ENCODE results near the gene SORD. TPM values are rescaled to one million over a fixed set of nuclear protein-coding genes. Genes with fewer than 3 reads are reported as not detected.
"Not testable (repeated sequence)": the region's sequence is repeated elsewhere in the genome, so short reads cannot be mapped to it uniquely, and the experiment has no call there.

SORD gene
- polyA plus RNA-seq, 1 donor, result 61.1 TPM

DNA sequence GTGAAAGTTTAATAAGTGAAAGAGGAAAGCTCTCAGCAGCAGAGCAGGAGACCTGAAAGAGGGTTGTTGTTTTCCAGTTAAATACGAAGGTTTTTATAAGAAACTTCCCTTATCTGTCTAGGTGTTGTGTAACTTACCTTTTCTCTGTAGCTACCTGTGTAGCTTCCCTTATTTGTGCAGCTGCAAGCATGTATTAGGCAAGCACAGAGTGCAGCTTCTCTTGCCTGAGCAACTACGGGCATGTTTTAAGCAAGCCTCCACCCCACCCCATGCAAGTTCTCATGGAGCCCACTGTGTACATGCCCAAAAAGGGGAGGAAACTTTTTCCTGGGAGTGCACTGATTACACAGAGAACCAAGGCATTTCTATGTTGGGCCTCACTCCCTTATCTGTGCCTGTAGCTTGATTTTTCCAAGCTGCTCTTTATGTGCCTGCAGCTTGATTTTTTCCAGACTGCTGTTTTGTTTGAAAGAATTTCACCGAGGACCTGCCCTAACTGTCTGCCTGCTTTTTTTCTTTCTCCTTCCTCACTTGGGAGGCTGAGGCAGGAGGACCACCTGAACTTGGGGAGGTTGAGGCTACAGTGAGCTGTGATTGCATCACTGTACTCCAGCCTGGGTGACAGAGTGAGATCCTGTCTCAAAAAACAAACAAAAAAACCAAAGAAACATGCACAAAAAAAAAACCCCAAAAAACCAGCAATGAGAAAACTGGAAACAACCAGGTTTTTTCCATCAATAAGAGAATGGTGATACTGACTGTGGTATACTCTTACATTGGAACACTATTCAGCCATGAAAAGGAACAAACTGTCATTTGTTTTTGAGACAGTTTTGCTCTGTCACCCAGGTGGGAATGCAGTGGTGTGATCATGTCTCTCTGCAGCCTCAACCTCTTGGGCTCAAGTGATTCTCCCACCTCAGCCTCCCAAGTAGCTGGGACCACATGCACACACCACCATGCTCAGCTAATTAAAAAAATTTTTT lies 36.0 kb downstream of the SORD start:
- WGBS (ENCODE audit: insufficient coverage, low lambda C conversion rate), result no CpG with 5 or more reads among the region's 3 CpGs
- H3K9me3 ChIP-seq (ENCODE audit: control insufficient read depth, low read depth, low read length); H3K4me3 ChIP-seq (ENCODE audit: low read length); H3K27ac ChIP-seq (ENCODE audit: low read length); DNase-seq; H3K36me3 ChIP-seq (ENCODE audit: control insufficient read depth, insufficient read depth, low read length); H3K27me3 ChIP-seq (ENCODE audit: control insufficient read depth, insufficient read depth, low read length); H3K4me1 ChIP-seq (ENCODE audit: control insufficient read depth, insufficient read depth, low read length): not testable (repeated sequence)

DNA sequence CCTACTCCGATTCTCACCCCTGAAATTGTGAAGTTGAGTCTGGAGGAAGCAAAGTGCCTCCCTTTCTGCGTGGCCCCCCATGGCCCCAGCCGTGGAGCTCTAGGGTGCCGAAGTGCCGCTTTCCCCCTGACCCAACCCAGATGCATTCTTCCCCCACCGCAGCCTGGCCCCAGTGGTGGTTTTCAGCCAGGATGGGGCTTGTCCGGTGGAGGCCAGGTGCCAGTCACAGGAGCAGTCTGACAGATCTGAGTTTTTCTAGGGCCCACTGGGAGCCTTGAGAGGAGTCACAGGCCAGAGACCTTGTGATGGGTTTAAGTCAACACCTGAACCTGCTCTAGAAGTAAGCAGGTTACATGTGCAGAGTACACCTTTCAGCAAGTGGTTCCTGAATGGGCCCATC lies 39.3 kb downstream of the SORD start:
- not testable (repeated sequence) for H3K4me3 ChIP-seq (ENCODE audit: low read length); H3K4me1 ChIP-seq (ENCODE audit: control insufficient read depth, insufficient read depth, low read length); DNase-seq; H3K9me3 ChIP-seq (ENCODE audit: control insufficient read depth, low read depth, low read length); H3K27me3 ChIP-seq (ENCODE audit: control insufficient read depth, insufficient read depth, low read length); H3K27ac ChIP-seq (ENCODE audit: low read length); H3K36me3 ChIP-seq (ENCODE audit: control insufficient read depth, insufficient read depth, low read length)
- WGBS (ENCODE audit: insufficient coverage, low lambda C conversion rate), result no CpG with 5 or more reads among the region's 7 CpGs

DNA sequence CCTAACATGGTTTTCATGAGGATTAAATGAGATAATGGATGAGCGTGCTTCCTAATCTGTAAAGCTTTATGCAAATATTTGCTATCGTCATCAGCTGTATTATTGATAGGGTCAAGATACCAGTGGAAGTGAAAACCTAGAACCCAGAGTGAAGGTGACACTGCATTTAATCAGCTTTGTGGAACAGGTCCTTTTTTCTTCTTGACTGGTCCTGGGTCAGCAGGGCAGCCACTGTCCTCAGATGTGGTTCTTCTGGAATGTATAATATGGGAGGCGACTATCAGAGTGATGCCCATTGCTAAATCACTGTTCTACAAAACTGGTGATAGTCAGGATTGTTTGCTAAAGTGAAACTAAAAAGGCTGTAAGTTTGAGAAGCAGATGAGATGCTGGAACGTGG lies 41.4 kb downstream of the SORD start:
- Histone ChIP-seq H3K27me3 (ENCODE audit: control insufficient read depth, insufficient read depth, low read length) (no peaks in the 10 kb centered on the region), H3K9me3 (ENCODE audit: control insufficient read depth, low read depth, low read length) (no peaks in the 10 kb centered on the region), H3K4me1 (ENCODE audit: control insufficient read depth, insufficient read depth, low read length) (no peaks in the 10 kb centered on the region), H3K4me3 (ENCODE audit: low read length) (no peak overlapping the region), H3K27ac (ENCODE audit: low read length) (no peak overlapping the region), H3K36me3 (ENCODE audit: control insufficient read depth, insufficient read depth, low read length) (peaks cover 2% of the 10 kb centered on the region)
- no peak for DNase-seq
- 55% methylated on average over 4 of the region's 4 CpGs for WGBS (ENCODE audit: insufficient coverage, low lambda C conversion rate)

DNA sequence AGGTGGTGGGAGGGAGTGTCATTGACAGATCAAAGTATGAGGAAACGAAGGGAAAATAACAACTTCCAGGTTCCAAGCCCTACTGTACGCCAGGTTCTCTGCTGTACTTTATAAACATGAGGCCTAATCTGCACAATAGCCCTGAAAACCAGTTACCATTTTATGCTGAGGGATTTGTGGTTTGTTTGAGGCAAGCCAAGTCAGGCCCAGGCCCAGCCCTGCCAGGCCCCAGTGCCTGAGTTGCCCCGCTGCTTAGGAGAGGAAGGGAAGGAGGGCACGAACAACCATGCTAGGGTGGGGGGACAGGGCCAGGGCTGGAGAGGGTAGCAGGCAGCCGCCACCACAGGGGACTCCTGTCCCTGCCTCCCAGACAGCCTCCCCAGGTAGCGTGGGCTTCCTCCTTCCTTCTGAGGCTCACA lies 47.0 kb downstream of the SORD start:
- not testable (repeated sequence) for H3K36me3 ChIP-seq (ENCODE audit: control insufficient read depth, insufficient read depth, low read length); H3K4me3 ChIP-seq (ENCODE audit: low read length); H3K27me3 ChIP-seq (ENCODE audit: control insufficient read depth, insufficient read depth, low read length); H3K9me3 ChIP-seq (ENCODE audit: control insufficient read depth, low read depth, low read length); H3K4me1 ChIP-seq (ENCODE audit: control insufficient read depth, insufficient read depth, low read length); DNase-seq
- no CpG with 5 or more reads among the region's 6 CpGs for WGBS (ENCODE audit: insufficient coverage, low lambda C conversion rate)
- H3K27ac ChIP-seq (ENCODE audit: low read length), result peak overlapping the region; percentile 66

DNA sequence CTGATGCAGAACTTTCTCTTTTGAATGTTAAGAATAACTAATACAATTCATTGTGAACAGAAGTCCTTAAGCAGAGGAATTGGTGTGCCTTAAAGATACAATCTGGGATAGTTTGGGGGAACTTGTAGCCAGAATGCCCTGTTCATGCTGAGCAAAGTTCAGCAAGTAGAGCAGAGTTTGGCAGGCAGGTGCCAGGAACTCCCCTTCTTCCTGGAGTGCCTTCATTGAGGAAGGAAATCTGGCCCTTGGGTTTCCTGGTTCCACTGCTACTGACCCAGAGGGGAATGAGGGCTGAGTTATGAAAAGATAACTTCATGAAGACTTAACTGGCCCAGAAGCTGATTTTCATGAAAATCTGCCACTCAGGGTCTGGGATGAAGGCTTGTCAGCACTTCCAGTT lies 50.6 kb downstream of the SORD start:
- not testable (repeated sequence) for H3K27ac ChIP-seq (ENCODE audit: low read length); H3K9me3 ChIP-seq (ENCODE audit: control insufficient read depth, low read depth, low read length); H3K27me3 ChIP-seq (ENCODE audit: control insufficient read depth, insufficient read depth, low read length); H3K36me3 ChIP-seq (ENCODE audit: control insufficient read depth, insufficient read depth, low read length); DNase-seq; H3K4me1 ChIP-seq (ENCODE audit: control insufficient read depth, insufficient read depth, low read length); H3K4me3 ChIP-seq (ENCODE audit: low read length)

DNA sequence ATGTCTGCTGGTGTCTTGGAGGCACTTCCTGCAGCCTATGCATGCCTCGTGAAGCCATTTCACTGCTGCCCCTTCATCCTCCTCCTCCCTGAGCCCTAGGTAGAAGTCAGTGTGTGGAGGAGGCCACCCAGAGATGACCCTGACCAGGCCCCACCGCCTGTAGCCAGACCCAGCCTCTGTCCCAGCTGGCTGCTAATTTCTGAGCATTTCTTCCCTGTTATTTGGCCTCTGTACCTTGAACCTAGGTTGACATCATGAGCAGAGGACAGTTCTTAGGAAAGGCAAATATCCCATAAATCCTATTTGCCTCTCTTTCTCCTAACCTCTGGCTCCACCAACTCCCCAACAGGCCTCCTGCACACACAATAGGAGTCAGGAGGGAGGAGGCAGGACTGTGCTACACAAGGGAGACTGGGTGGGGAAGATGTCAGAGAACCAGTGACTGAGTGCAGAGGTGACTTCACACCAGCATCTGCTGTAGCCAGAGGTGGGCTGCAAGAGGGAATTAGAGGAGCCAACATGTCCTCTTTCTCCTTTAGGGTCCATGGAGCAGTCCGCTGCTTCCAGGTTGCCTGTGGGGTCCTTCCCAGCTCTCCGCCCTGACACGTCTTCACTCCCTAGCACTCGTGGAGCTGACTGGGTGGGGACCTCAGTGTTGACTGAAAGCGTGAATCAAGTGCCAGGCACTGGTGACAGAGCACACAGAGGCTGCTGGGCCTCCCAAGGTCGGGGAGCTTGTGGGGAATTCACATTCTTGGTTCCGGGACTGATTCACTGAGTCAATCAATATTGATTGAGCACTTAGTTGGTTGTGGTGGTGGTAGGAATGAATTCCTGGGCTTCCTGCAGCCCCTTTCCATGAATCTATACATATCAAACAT lies 52.7 kb downstream of the SORD start:
- H3K4me1 ChIP-seq (ENCODE audit: control insufficient read depth, insufficient read depth, low read length); H3K27me3 ChIP-seq (ENCODE audit: control insufficient read depth, insufficient read depth, low read length); DNase-seq; H3K36me3 ChIP-seq (ENCODE audit: control insufficient read depth, insufficient read depth, low read length); H3K9me3 ChIP-seq (ENCODE audit: control insufficient read depth, low read depth, low read length); H3K27ac ChIP-seq (ENCODE audit: low read length); H3K4me3 ChIP-seq (ENCODE audit: low read length): not testable (repeated sequence)
- no CpG with 5 or more reads among the region's 9 CpGs for WGBS (ENCODE audit: insufficient coverage, low lambda C conversion rate)

DNA sequence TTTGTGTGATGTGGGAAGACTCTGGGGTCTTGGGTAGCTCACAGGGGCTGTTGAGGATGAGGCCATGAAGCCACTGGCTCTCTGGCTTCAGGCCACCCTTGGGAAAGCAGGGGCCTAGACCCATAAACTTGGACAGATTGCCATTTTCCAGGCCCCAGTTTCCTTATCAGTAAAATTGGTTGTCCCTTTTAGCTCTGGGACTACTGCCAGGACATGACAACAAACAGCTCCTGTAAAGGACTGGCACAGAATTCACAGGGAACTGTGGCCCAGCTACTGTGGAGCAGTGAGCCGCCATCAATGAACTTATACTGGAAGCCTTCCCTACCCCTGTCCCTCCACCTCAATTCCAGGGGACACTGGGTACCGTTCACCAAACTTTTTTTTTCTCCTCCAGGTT lies 54.4 kb downstream of the SORD start:
- H3K27me3 ChIP-seq (ENCODE audit: control insufficient read depth, insufficient read depth, low read length); DNase-seq; H3K4me1 ChIP-seq (ENCODE audit: control insufficient read depth, insufficient read depth, low read length); H3K27ac ChIP-seq (ENCODE audit: low read length); H3K9me3 ChIP-seq (ENCODE audit: control insufficient read depth, low read depth, low read length); H3K4me3 ChIP-seq (ENCODE audit: low read length); H3K36me3 ChIP-seq (ENCODE audit: control insufficient read depth, insufficient read depth, low read length): not testable (repeated sequence)
- WGBS (ENCODE audit: insufficient coverage, low lambda C conversion rate), result no CpG with 5 or more reads among the region's 2 CpGs

DNA sequence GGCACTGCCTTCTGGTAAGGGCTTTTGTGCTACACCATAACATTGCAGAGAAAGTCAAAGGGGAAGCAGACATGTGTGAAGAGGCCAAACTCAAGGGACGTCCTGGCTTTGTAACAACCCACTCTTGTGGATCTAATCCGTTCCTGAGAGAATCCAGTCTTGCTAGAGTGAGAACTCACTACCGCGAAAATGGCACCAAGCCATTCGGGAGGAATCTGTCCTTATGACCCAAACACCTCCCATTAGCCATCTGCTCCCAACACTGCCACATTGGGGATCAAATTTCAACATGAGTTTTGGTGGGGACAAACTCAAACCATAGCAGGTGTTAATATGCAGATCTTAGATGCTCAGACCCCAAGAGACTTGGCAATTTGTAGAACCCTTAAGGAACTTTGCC lies 56.2 kb downstream of the SORD start:
- H3K4me1 ChIP-seq (ENCODE audit: control insufficient read depth, insufficient read depth, low read length); DNase-seq; H3K27ac ChIP-seq (ENCODE audit: low read length); H3K36me3 ChIP-seq (ENCODE audit: control insufficient read depth, insufficient read depth, low read length); H3K4me3 ChIP-seq (ENCODE audit: low read length); H3K27me3 ChIP-seq (ENCODE audit: control insufficient read depth, insufficient read depth, low read length); H3K9me3 ChIP-seq (ENCODE audit: control insufficient read depth, low read depth, low read length): not testable (repeated sequence)
- no CpG with 5 or more reads among the region's 5 CpGs for WGBS (ENCODE audit: insufficient coverage, low lambda C conversion rate)

DNA sequence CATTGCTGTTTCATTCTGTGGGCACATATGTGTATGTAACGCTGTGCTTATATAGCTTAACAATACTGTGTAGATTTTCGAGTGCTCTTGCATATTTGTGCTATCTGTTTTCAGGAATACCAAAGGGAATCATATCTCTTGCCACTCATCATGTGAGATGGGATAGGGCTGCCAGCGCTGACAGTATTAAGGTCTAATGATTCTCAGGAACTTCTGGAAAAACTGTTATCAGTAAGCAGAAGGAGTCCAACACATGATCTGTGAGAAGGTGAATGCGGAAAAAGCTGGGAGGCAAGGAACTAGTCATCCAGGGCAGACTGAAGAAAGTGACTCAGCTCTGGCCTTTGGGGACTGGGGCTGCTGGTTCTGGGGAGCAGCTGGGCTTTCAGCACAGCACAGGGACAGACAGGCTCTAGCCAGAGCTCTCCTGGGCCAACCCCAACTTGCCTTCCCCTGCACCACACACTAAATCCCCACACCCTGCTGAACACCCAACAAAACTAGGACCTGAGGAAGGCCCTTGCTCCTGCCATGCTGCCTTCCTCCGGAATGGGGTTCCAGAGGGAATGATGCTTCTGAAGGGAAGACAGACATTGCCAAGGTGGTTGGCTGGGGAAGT lies 56.7 kb downstream of the SORD start:
- no CpG with 5 or more reads among the region's 5 CpGs for WGBS (ENCODE audit: insufficient coverage, low lambda C conversion rate)

DNA sequence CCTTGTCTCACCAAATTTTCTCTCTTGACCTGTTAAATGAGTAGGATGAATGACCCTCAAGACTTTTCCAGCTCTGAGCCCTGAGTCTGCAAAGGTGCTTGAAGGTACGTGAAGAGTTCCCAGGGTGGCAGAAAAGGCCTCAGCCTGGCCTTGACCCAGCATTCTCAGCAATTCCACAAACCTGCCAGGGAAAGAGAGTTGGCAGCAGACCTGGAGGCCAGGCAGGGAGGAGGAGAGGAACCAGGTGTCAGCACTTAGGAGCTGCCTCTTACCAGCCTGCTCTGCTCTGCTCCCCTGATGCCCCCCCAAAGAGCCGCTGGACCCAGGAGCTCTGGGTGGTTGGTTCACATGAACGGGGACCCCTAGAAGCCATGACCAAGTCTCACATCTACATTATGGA lies 57.6 kb downstream of the SORD start:
- not testable (repeated sequence) for DNase-seq; H3K27ac ChIP-seq (ENCODE audit: low read length); H3K4me3 ChIP-seq (ENCODE audit: low read length); H3K9me3 ChIP-seq (ENCODE audit: control insufficient read depth, low read depth, low read length); H3K4me1 ChIP-seq (ENCODE audit: control insufficient read depth, insufficient read depth, low read length); H3K27me3 ChIP-seq (ENCODE audit: control insufficient read depth, insufficient read depth, low read length); H3K36me3 ChIP-seq (ENCODE audit: control insufficient read depth, insufficient read depth, low read length)
- no CpG with 5 or more reads among the region's 3 CpGs for WGBS (ENCODE audit: insufficient coverage, low lambda C conversion rate)

More for the DNA sequence above, 56.7 kb downstream of the SORD start:
- DNase-seq, result peak in 1 of 2 donors; percentile 53
- H3K4me1 ChIP-seq (ENCODE audit: control insufficient read depth, insufficient read depth, low read length); H3K36me3 ChIP-seq (ENCODE audit: control insufficient read depth, insufficient read depth, low read length); H3K4me3 ChIP-seq (ENCODE audit: low read length); H3K27ac ChIP-seq (ENCODE audit: low read length); H3K9me3 ChIP-seq (ENCODE audit: control insufficient read depth, low read depth, low read length); H3K27me3 ChIP-seq (ENCODE audit: control insufficient read depth, insufficient read depth, low read length): not testable (repeated sequence)

Data from large intestine (tissue), 3 donors.